ENCODE results near the gene ALOXE3.

ALOXE3 gene

DNA sequence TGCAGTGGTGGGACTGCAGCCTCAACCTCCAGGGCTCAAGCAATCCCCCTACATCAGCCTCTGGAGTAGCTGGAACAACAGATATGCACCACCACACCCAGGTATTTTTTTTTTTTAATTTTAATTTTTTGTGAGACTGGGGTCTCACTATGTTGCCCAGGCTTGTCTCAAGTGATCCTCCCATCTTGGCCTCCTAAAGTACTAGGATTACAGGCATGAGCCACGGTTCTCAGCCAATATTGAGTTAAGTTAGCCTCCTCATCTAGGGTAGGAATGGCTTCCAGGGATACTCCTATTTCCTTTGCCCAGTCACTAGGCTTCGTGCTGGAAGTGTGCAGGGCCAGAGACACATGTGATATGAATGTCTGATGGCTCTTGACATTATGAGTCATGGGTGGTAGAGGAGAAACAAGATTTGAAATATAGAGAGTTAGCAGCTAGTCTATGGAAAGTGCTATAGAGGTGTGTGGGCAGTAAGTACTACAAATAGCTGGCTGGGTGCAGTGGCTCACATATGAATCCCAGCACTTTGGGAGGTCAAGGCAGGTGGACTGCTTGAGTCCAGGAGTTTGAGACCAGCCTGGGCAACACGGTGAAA lies 13.6 kb upstream of the ALOXE3 start:
- TF ChIP-seq, protein P1, sequence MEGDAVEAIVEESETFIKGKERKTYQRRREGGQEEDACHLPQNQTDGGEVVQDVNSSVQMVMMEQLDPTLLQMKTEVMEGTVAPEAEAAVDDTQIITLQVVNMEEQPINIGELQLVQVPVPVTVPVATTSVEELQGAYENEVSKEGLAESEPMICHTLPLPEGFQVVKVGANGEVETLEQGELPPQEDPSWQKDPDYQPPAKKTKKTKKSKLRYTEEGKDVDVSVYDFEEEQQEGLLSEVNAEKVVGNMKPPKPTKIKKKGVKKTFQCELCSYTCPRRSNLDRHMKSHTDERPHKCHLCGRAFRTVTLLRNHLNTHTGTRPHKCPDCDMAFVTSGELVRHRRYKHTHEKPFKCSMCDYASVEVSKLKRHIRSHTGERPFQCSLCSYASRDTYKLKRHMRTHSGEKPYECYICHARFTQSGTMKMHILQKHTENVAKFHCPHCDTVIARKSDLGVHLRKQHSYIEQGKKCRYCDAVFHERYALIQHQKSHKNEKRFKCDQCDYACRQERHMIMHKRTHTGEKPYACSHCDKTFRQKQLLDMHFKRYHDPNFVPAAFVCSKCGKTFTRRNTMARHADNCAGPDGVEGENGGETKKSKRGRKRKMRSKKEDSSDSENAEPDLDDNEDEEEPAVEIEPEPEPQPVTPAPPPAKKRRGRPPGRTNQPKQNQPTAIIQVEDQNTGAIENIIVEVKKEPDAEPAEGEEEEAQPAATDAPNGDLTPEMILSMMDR (IDR thresholded peaks at IDR 0.05; ENCODE audit: extremely low read depth, insufficient read depth, missing control alignments): no peak
- in situ Hi-C loops (cut with MboI; ENCODE audit: low pct_unique_long_range_greater_than_20kb, low sequenced_read_pairs, unreplicated experiment): no loop called here
- no peak for DNase-seq (ENCODE audit: low spot score)

DNA sequence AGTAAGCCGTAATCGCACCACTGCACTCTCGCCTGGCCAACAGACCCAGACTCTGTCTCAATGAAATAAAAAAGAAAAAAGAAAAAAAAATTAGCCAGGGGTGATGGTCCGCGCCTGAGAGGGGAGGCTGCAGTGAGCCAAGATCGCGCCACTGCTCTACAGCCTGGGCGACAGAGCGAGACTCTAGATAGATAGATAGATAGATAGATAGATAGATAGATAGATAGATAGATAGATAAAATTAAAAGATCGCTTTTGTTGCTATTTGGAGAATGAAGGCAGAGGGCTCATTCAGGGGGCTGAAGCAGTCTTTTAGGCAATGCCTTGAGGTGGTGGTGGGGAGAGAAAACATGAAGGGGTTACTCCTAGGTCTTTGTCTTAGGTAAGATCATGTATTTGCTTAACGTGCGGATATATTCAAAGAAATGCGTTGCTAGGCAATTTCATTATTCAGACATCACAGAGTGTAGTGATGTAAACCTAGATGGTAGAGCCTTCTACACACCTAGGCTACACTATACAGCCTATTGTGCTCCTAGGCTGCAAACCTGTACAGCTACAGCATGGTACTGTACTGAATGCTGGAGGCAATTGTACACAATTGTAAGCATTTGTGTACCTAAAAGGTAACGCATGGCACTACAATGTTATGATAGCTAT lies 9.9 kb upstream of the ALOXE3 start:
- TF ChIP-seq, protein P1 (IDR thresholded peaks at IDR 0.05; ENCODE audit: extremely low read depth, insufficient read depth, missing control alignments): no peak
- in situ Hi-C loops (cut with MboI; ENCODE audit: low pct_unique_long_range_greater_than_20kb, low sequenced_read_pairs, unreplicated experiment): no loop called here

DNA sequence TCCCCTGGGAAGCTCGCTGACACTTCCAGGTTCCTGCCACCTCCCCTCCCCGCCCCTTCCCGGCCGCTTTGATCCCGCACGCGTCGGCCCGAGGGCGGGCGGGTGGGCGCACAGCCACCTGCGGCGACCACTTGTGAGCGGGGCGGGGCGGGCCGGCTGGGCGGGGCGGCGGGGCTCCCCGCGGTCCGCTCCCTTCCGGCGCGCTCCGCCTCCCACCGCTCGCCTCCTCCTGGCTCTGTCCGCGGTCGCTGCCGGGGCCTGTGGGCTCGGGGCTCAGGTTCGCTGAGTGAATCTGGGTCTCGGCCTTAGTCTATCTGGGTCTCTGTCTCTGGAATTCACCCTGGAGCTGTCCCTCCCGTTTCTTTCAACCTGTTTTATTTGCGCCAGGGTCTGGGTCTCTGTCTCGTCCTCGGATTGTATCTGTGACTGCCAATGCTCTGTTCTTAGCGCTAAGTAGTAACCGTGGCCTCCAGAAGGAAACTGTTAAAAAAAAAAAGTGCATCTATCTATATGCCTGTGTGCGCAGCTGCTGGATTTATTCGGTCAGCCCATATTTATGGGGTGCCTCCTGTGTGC lies 8.3 kb upstream of the ALOXE3 start:
- TF ChIP-seq, protein P1 (IDR thresholded peaks at IDR 0.05; ENCODE audit: extremely low read depth, insufficient read depth, missing control alignments): no peak
- DNase-seq (ENCODE audit: low spot score): peak; percentile 79
- in situ Hi-C loops (cut with MboI; ENCODE audit: low pct_unique_long_range_greater_than_20kb, low sequenced_read_pairs, unreplicated experiment): no loop called here

More for the DNA sequence above, 9.9 kb upstream of the ALOXE3 start:
- DNase-seq (ENCODE audit: low spot score): no peak

DNA sequence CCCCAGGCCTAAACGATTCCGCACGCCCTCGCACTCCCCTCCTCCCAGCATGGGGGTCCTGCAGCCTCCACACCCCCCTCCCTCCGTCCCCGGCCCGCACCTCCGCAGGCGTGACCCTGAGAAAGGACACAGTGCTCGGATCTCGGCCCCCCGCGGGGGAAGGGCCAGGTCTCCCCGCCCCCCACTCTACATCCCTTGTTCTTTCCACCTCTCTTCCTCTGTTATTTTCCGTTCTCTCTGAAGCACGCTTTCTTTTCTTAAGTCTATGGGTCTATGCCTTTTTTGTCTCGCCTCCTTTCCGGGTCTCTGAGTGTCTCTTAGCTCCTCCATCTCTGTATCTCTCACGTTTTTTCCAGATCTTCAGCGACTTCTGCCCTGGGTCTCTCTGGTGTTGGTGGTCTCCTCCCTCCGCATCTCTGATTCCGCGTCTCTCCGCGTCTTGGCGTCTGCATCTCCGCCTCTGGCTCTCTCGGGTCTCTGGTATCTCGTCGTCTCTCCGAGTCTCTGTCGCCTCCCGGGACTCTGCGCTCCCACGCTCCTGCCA lies 7.7 kb upstream of the ALOXE3 start:
- no peak for DNase-seq (ENCODE audit: low spot score)
- in situ Hi-C loops (cut with MboI; ENCODE audit: low pct_unique_long_range_greater_than_20kb, low sequenced_read_pairs, unreplicated experiment): no loop called here
- TF ChIP-seq, protein P1 (IDR thresholded peaks at IDR 0.05; ENCODE audit: extremely low read depth, insufficient read depth, missing control alignments): no peak

DNA sequence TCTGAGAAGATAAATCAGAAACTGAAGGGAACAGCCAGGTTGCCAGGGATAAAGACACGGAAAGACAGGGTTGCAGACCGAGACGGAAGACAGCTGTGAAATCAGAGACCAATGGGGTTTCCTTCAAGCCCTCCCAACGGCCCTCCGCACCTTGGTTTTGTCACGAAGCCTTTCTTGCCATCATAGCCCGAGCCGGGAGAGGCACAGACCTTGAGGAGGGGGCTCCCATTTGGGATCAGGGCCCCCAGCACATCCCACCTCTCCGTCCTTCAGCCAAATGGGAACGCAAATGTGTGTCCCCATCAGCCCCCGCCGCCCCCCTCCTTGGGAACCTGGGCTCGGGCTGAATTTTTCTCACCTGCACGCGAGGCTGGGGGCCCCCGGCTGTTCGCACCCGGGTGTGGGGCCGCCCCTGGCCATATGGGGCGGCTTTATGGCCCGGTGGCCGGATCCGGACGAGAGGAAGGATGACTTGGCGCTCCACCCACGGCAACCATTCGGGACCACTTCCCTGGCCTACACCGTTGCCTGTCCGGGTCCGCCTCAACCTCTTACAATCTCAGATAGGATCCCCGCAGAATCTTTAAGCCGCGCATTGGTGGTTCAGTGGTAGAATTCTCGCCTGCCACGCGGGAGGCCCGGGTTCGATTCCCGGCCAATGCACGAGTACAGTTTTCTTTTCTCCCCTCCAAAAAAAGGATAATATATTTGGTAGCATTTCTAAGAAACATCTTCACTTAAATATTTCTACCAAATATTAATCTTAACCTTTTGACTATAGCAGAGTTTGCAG lies 7.0 kb upstream of the ALOXE3 start:
- TF ChIP-seq, protein P1 (IDR thresholded peaks at IDR 0.05; ENCODE audit: extremely low read depth, insufficient read depth, missing control alignments): no peak
- in situ Hi-C loops (cut with MboI; ENCODE audit: low pct_unique_long_range_greater_than_20kb, low sequenced_read_pairs, unreplicated experiment): no loop called here
- DNase-seq (ENCODE audit: low spot score): peak; percentile 85

Measured in GM13977 (cell line).